Left hindlimb (tissue), 1 donor: ENCODE measurements around the gene ADGRL1.
"Not testable (repeated sequence)": the region's sequence is repeated elsewhere in the genome, so short reads cannot be mapped to it uniquely, and the experiment has no call there.

Source experiments
- DNase-seq: peaks from one replicate; pipeline ENCODE4 v3.0.0-alpha.2; 2018

The ADGRL1 gene

DNA sequence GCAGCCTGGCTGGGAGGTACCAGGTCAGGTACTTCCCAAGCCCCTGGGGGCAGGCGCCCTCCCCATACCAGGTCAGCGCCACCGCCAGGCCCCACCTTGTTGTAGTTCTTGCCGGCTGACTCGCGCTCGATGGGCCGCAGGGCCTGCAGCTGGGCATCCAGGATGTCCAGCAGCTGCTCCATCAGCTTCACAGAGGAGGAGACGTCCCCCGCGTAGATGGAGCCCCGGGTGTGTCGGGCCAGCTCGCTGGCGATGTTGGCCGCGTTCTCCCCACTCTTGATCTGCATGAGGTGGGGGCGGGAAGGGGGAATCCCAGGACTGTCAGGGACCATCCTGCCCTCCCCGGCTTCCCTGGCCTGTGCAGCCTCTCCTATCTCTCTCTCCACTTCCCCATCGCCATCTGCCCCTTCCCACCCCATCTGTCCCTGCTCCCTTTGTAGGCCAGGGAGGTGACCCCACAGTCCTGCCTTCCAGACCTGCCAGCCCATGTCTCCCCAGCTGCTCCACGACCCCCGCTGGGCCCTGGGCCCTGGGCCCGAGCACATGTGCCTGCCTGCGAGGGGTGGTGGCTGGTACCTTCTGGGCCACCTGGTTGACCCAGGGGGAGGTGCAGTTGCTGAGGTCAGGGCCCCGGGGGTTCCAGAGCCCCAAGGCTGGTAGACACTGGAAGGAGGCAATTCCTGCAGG is 45.8 kb downstream of the ADGRL1 start:
- DNase-seq, result no peak

DNA sequence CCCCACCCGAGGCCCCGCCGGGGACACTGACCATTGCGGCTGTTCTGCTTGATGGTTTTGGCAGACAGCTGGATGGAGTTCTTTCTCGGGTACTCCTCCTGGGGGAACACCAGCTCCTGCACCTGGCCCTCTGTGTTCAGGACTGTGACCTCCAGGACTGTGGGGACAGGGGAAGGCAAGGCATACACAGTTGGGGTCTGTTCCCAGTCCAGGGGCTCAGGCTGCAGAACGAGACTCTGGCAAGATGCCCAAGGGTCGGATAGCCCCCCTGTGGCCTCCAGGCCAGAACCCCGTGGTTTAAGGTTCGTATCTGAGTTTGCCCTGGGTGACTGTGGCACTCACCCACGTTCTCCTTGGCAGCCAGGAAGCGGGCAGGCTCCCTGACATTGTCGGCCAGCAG is 46.9 kb downstream of the ADGRL1 start:
- DNase-seq, result no peak

DNA sequence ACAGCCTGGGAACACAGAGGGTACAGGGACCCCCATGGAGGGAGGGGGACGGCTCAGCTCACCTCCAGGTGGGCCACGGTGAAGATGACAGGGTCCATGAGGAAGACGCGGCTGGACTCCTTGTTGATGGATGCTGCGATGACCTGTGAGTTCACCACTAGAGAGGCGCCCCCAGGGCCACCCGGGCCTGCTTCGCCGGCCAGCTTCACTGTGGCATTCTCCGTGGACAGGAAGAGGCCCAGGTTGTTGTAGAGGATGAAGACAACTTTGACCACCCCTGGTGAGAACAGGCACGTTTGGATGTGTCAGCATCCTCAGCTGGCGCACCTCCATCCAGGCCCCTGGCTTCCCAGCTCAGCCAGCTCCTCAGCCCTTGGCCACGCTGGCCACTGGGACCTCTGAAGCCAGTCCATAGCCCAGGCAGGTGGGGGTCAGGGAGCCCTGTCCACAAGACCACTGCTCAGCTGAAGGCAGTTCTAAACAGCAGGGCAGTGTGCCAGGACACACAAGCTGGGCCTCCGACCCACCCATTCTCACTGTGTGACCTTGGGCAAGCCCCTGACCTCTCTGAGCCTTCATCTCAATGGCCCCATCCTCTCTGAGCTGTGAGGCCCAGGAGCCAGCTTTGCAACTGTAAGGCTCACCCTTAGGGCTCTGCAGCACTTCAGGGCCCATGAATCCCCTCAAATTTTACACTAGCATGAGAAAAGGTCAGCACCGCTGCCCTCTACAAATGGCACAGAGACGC is 47.5 kb downstream of the ADGRL1 start:
- no peak for DNase-seq

DNA sequence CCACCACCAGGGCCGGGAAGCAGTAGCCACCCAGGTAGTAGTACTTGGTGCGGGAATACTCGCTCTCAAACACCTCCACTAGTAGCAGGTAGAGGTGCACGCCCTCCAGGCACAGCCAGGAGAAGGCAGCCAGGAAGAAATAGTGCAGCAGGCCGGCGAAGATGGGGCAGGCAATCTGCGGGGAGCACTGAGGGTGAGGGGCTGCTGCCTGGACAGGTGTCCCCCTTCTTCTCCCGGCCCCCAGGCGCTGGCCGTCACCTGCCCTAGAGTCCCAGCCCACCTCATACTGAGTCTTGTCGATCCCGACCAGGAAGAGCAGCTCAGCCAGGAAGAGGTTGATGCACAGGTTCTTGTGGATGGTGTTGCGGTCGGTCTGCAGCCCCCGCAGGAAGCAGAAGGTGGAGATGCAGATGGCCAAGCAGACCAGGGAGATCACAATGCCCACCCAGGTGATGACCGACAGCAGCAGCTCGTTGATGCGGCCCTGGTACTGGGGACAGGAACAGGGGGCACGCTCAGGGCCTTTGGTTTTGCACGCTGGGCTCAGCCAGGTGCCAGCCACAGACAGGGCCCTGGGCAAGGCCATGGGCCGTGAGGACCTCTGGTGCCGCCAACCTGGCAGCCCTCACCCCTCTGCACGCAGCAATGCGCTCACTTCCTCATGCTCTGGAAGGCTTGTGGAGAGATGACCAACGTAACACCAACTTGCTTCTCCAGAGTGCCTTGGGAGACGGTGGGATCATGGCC is 48.8 kb downstream of the ADGRL1 start:
- no peak for DNase-seq

DNA sequence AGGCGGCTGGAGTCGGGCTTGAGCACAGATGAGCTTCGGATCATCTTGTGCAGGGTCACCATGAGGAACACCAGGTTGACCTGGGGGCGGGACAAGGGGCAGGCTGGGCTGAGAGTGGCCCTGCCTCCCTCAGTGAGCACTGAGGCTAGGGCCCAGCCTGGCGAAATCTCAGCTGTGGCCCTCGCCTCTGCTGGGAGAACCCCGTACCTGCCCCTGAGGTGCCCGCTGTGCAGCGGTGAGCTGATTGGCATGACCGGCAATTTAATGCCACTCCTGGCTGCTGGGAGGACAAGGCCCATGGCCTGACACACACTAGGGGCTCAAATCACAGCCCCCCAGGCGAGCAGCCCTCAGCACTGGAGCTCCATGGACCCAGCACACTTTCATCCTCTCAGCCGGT is 49.8 kb downstream of the ADGRL1 start:
- DNase-seq, result no peak

DNA sequence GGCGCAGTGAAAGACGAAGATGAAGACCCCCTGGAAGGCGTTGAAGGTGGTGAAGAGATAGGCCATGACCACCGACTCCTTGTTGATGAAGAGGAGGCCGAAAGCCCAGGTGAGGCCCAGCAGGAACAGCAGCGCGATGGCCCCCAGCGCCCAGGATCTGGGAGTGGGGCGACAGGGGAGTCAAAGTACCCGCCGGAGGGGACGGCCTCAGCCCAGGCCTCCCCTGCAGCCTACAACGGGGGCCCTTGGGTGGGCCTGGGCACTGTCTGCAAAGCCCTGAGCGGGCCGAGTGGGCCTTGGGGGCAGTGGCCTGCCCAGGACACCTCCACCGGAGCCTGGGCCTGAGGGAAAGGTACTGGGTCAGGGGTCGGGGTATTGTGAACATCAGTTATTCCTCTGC is 50.6 kb downstream of the ADGRL1 start:
- DNase-seq, result no peak

DNA sequence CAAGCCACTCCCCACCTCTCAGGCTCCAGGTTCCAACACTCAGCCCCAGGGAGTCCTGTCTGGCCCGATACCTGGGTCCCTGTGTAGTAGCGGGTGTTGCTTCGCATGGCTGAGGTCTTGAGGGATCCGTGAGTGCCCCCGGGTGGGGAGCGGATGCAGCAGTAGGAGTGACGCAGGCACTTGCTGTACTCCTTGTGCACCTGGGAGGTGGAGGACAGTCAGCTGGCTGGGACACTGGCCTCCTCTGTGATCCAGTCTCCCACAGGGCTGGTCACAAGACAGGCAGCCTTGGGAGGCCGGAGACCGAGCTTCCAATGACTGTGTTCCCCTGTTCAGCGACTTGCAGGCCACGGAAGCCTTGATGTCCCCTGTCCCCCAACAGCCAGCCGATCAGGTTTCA is 53.3 kb downstream of the ADGRL1 start:
- no peak for DNase-seq

DNA sequence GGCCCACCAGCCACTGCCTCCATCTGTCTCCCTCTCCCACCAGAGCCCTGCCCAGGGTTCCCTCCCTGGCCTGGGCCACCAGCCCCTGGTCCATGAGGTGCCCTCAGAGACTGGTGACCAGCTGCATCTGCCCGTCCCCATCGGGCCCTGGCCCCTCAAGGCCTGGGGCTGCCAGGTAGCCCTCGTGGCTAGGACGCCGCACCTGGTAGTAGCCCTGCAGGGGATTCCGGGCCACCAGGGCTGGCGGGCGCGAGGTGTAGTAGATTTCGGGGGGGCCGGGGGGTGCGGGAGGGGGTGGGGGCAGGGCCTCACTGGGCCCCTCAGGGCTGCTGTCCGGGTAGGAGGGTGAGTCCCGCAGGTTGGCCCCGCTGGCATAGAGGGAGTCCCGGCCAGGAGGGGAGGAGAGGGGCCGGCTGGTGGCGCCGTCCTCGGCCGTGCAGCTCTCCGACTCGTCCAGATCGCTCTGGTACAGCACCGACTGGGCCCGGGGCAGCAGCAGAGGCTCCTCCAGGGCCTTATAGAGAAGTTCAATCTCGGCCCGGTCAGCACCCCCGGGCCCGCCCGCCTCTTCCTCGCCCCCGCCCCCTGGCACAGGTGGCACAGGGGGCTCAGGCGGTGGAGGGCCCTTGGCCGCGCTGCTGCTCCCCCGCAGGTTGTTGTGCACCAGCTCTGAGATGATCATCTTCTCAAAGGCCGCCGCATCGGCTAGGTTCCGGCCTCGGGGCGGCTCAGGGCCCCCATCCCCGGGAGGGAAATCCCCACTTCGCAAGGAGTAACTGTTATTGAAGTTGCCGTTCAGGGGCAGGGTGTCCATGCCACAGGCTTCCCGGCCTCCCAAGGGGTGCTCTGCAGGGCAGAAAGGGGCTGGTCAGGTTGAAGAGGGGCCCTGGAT is 55.0 kb downstream of the ADGRL1 start:
- DNase-seq, result no peak

DNA sequence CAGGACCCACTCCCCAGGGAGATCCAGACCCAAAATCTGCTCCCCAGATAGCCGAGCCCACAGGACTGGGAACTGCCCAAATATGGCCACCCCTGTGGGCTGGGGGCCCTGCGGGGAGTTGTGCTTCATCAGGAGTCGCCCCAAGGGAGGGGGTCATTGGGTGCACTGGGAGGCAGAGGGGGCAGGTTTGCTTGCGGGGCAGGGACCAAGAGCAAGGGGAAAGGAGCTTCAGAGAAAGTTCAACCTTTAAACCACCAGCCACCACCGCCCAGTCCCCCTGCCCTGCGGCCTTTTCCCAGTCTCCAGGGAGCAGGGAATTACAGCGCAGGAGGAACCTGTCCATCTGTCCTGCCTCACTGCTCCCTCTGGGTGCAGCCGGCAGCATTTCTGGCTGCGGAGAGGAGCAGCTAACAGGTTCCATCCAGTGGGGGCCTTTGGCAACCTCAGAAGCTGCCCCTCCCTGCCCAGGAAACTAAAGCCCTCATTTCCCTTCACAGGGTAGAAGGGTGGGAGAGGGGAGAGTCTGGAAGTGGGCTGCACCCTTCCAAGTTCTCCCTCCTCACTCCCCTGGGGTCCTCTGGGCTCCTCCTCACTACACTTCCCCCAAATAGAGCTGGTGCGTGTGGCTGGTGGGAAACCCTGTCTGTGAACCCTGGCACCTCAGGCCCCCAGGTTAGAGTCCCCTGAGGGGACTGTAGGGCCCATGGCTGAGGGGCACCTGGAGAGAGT is 55.8 kb downstream of the ADGRL1 start:
- DNase-seq, result no peak

DNA sequence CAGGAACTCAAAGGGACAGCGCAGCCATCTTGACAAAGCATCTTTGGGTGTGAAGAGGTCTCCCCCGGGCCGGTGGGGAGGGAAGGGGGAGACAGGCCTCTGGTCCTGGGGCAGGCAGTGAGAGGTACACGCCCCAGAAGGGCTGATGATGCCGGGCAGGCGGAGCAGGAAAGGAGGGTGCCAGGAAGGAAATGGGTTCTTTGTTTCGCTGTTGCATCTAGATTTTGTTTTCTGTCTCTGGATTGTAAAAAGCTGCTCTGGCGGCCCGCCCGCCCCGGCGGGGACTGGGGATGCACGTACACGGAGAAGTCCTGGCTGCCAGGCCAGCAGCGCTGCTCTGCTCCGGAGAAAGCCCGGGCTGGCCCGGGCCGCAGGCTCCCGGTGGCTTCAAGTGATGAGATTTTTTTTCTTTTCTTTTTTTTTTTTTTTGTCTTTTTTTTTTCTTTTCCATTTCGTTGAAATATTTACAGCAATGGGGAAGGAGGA is 56.4 kb downstream of the ADGRL1 start:
- DNase-seq, result peak; percentile 88

DNA sequence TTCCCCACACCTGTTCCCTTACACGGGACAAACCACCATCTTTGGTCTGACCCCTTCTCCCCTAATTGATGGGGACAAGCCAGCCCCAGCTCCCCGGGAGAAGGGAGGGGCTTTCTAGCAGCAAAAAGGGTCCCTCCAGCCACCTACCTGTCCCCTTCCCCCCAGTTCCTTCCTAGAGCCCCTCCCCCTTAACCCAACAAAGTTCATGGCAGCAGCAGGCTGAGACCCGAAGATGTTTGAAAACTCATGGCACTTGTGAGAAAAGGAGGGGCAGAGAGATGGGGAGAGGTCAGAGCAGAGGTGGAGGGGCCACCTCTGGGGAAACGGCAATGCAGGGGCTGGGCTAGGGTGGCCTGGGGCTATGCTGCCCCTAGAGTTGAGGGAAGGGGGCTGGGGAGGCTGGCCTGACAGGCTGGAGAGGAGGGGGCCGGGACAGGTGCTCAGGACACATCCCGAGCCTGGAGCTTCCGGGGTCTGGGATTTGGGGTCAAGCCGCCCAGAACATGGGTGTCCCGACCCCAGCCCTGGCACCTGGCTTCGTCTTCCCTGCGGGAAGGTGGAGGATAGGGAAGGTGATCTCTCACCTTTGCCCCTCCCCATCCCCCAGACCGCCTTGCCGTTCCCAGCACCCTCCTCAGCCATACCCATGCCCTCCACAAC is 57.1 kb downstream of the ADGRL1 start:
- DNase-seq, result no peak

DNA sequence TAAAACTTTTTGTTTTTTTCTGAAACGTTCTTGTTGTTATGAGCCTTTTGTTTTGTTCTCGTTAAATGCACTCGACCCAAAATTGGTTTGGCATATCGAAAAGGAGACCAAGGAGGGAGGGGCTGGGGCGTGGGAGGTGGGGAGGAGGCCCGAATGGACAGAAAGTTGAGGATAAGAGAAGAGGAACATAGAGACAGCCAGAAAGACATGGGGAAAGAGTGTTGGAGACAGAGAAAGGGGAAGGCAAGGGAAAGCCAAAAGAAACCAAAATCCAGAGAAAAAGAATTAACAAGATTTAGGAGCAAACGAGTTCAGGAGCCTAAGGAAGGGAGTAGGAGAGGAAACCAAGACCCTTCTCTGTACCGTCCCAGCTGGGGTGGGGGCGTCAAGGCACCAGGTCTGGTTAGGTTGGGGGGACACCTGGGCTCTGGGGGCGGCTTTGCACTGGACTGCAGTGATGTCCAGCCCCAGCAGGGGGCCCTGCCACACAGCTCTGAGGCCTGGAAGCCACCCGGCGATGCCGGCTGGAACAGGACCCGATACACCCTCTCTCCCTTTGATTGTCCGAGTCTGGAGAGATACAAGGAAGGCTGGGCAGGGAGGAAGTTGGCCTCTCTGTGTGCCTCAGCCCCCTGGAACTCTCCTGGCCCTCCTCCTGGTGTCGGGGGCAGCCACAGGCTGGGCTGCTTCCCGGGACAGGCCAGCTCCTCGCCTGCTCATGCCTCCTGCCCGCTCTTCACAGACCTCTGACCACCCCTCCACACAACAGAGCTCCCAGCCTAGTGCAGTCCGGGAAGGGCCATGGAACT is 58.0 kb downstream of the ADGRL1 start:
- DNase-seq, result peak; percentile 83

DNA sequence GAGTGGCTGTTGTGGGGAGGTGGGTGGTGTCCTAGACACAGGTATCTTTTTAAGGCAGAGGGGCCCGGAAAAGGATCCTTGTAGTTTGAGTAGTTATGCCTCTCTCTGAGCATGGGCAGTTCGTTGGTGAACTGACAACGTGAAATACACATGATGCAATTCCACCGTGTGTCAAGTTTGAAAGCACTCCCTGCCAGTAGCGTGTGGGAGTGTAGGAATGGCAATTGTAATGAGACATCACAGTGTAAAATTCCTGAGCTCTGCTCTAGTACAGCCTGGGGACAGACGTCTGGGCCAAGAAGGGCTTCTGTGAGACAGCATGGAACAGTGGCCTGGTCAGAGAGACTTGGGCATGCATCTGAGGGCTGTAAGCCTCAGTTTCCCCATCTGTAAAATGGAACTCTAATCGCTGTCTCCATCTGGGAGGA is 59.2 kb downstream of the ADGRL1 start:
- DNase-seq, result no peak

DNA sequence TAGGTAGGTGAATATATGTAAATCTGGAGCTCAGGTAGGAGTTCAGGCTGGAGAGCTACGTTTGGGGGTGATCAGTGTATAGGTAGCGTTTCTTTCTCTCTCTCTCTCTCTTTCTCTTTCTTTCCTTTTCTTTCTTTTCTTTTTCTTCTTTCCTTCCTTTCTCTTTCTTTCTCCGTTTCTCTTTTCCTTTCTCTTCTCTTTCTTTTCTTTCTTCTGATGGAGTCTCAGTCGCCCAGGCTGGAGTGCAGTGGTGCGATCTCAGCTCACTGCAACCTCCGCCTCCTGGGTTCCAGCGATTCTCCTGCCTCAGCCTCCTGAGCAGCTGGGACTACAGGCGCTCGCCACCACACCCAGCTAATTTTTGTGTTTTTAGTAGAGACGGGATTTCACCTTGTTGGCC is 59.8 kb downstream of the ADGRL1 start:
- not testable (repeated sequence) for DNase-seq

DNA sequence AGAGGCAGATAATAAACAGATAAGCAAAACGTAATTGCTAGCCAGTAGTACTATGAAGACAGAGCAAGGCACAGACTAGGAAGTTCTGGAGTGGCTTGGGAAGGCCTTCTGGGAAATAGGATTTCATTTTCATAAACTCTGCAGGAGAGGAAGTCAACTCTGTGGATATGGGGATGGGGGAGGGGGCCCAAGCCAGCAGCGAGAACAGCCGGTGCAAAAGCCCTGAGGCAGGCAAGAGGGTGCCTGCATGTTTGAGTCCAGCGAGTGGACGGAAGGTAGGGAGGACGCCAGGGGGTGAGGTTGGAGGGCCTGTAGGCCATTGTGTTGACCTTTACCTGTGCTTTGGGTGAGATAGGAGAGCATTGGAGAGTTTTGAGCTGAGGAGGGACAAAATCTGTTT is 60.6 kb downstream of the ADGRL1 start:
- no peak for DNase-seq

DNA sequence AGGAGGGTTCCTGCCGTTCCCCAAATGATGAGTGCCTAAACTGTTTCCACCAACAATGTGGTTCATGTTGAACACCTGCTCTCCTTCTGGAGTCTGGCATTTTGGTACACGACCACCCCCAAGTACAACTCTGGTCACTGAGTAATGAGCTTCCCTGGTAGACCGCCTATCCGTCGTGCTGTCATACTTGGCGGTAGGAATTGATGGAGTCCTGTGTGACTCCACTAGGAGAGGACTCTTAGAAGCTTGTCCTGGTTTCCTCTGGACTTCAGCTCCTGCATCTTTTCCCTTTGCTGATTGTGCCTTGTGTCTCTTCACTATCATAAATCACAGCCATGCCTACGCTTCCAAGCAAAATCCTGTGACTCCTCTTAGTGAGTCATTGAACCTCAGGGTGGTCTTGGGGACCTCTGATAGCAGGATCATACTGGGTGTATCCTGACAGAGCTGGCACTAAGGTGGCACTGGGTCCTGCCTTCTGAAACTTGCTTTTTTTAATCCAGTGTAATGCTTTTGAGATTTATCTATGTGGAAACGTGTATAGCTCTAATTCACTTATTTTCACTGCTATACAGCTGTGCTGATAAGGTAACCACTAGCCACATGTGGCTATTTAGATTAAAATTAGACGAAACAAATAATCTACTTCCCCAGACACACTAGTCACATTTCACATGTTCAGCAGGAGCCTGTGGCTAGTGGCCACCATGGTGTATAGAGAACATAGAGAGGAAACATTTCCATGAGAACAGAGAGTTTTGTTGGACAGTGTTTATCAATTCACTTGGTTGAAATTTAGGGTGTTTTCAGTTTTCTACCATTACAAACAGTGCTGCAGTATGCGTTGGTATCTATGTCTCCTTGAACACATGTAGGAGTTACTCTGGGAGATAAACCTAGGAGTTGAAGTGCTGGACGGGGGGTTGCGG is 63.4 kb downstream of the ADGRL1 start:
- no peak for DNase-seq

DNA sequence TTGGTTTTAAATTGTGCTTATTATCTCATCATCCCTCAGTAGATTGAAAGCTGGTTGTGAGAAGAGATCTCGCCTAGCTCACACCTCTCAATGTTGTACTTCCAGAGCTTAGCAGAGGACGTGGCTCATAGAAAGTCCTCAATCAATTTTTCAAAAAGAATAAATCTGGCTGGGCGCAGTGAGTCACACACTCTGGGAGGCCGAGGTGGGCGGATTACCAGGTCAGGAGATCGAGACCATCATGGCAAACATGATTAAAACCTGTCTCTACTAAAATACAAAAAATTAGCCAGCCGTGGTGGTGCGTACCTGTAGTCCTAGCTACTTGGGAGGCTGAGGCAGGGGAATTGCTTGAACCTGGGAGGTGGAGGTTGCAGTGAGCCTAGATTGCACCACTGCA is 64.9 kb downstream of the ADGRL1 start:
- DNase-seq, result no peak

DNA sequence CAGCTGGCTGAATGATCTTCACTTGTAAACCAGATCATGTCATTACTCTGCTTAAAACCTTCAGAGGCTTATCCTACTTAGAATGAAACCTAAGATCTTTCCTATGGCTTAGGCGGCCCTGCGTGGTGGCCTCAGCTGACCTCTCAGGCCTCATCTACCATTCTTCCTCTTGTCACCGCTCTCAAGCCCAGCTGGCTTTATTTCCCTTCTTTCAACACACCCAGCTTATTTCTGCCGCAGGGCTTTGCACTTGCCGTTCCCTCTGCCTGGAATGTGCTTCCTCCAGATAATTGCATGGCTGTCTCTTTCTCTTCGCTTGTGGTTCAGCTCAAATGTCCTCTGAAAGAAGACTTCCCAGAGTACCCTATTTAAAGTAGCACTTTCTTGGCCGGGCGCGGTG is 66.0 kb downstream of the ADGRL1 start:
- DNase-seq, result no peak

DNA sequence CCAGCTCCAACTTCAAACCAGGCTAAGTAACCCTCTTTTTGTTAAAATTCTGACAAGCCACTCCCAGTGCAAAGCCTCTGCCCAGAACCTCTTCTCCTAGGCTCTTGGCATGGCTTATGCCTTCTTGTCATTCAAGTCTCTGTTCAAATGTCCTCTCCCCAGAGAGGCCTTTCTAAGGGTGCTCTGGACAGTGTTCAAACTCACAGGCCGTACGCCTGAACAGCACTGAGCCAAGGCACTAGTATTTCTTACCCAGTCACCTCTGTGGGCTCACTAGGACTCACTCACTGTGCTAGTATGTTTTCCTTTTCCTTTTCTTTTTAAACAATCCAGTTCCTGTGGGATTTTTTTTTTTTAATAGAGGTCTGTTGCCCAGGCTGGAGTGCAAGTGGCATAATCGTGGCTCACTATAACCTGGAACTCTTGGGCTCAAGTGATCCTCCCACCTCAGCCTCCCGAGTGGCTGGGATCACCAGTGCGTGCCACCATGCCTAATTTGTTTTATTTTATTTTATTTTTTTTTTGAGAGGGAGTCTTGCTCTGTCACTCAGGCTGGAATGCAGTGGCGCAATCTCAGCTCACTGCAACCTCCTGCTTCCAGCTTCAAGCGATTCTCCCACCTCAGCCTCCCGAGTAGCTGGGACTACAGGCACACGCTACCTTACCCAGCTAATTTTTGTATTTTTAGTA is 67.2 kb downstream of the ADGRL1 start:
- DNase-seq, result no peak
